NOMO-1 treated with DMSO at 0.1 percent for 48 hours (cell line): Measurements from ENCODE around the gene TMEFF2.
"Not testable (repeated sequence)": the region's sequence is repeated elsewhere in the genome, so short reads cannot be mapped to it uniquely, and the experiment has no call there.

Experiments
- DNase-seq: peaks from one replicate; lab custom pipeline; 2025; ENCODE audit not compliant: unreplicated experiment; lab: John Stamatoyannopoulos, UW

TMEFF2 gene

GRCh38 chr2:191941376-191941929, 253.3 kb downstream of the TMEFF2 start:
- no peak for DNase-seq

GRCh38 chr2:191938779-191939178, 256.0 kb downstream of the TMEFF2 start:
- DNase-seq: no peak

GRCh38 chr2:191936882-191937405, 257.8 kb downstream of the TMEFF2 start:
- DNase-seq: no peak

GRCh38 chr2:191935247-191935646, 259.5 kb downstream of the TMEFF2 start:
- no peak for DNase-seq

GRCh38 chr2:191933307-191934105, 261.2 kb downstream of the TMEFF2 start:
- DNase-seq: no peak

- DNase-seq: no peak
Measured at GRCh38 chr2:191932286-191932685, 262.4 kb downstream of the TMEFF2 start.

- DNase-seq: no peak
Measured at GRCh38 chr2:191931329-191931728, 263.4 kb downstream of the TMEFF2 start.

GRCh38 chr2:191930205-191930604, 264.5 kb downstream of the TMEFF2 start:
- DNase-seq: no peak

GRCh38 chr2:191929288-191929687, 265.4 kb downstream of the TMEFF2 start:
- DNase-seq: no peak

- no peak for DNase-seq
Measured at GRCh38 chr2:191927991-191928390, 266.7 kb downstream of the TMEFF2 start.

- no peak for DNase-seq
Measured at GRCh38 chr2:191927319-191927867, 267.3 kb downstream of the TMEFF2 start.

GRCh38 chr2:191926671-191927070, 268.1 kb downstream of the TMEFF2 start:
- DNase-seq: no peak

GRCh38 chr2:191923652-191923997, 271.1 kb downstream of the TMEFF2 start:
- DNase-seq: no peak

- no peak for DNase-seq
Measured at GRCh38 chr2:191922736-191923651, 271.7 kb downstream of the TMEFF2 start.

GRCh38 chr2:191921650-191922049, 273.1 kb downstream of the TMEFF2 start:
- DNase-seq: not testable (repeated sequence)

- DNase-seq: no peak
Measured at GRCh38 chr2:191920502-191920901, 274.2 kb downstream of the TMEFF2 start.

GRCh38 chr2:191917967-191918651, 276.6 kb downstream of the TMEFF2 start:
- no peak for DNase-seq

GRCh38 chr2:191917430-191917881, 277.3 kb downstream of the TMEFF2 start:
- DNase-seq: no peak

GRCh38 chr2:191916826-191917225, 277.9 kb downstream of the TMEFF2 start:
- DNase-seq: no peak

- no peak for DNase-seq
Measured at GRCh38 chr2:191915750-191916149, 279.0 kb downstream of the TMEFF2 start.

GRCh38 chr2:191913796-191914195, 280.9 kb downstream of the TMEFF2 start:
- no peak for DNase-seq
